Measurements from ENCODE around the gene PALD1.
"Not testable (repeated sequence)": the region's sequence is repeated elsewhere in the genome, so short reads cannot be mapped to it uniquely, and the experiment has no call there.

DNA sequence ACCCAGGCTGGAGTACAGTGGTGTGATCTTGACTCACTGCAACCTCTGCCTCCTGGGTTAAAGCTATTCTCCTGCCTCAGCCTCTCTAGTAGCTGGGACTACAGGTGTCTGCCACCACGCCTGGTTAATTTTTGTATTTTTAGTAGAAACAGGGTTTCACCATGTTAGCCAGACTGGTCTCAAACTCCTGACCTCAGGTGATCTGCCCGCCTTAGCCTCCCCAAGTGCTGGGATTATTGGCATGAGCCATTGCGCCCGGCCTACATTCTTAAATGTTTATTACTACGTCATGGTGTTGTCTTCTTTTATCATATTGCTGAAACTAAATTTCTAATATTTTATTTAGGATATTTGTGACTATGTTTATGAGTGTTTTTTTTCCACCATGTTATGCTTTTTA lies 102.6 kb downstream of the PALD1 start:
- TF ChIP-seq, protein P1, sequence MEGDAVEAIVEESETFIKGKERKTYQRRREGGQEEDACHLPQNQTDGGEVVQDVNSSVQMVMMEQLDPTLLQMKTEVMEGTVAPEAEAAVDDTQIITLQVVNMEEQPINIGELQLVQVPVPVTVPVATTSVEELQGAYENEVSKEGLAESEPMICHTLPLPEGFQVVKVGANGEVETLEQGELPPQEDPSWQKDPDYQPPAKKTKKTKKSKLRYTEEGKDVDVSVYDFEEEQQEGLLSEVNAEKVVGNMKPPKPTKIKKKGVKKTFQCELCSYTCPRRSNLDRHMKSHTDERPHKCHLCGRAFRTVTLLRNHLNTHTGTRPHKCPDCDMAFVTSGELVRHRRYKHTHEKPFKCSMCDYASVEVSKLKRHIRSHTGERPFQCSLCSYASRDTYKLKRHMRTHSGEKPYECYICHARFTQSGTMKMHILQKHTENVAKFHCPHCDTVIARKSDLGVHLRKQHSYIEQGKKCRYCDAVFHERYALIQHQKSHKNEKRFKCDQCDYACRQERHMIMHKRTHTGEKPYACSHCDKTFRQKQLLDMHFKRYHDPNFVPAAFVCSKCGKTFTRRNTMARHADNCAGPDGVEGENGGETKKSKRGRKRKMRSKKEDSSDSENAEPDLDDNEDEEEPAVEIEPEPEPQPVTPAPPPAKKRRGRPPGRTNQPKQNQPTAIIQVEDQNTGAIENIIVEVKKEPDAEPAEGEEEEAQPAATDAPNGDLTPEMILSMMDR (IDR thresholded peaks at IDR 0.05), result not testable (repeated sequence)
- not testable (repeated sequence) for TF ChIP-seq EZH2 (IDR thresholded peaks at IDR 0.05)

Data from neural progenitor cell (in vitro differentiated cells).